GM21381 (cell line): ENCODE results near the gene TIGD1.
"Not testable (repeated sequence)": the region's sequence is repeated elsewhere in the genome, so short reads cannot be mapped to it uniquely, and the experiment has no call there.

Experiments used
- ATAC-seq: cut with Tn5 transposase; IDR thresholded peaks from one replicate; pipeline ENCODE4 v1.9.1; 2021; ENCODE audit warnings: mild to moderate bottlenecking, moderate library complexity; ENCODE audit not compliant: unreplicated experiment

Gene TIGD1

GRCh38 chr2:232540441-232541041 is 9.8 kb downstream of the TIGD1 start:
- no peak for ATAC-seq

- ATAC-seq = no peak
Measured at GRCh38 chr2:232539298-232540231, 10.8 kb downstream of the TIGD1 start, which contains the start of gene CHRNG. CHRNG (plus strand) TSS chr2:232539692; CDS start chr2:232539748, 56 bp downstream.

GRCh38 chr2:232538671-232539070 is 11.7 kb downstream of the TIGD1 start:
- no peak for ATAC-seq

- ATAC-seq = no peak
Measured at GRCh38 chr2:232537499-232537898, 12.9 kb downstream of the TIGD1 start.

GRCh38 chr2:232537079-232537478 is 13.3 kb downstream of the TIGD1 start:
- no peak for ATAC-seq

- ATAC-seq = no peak
Measured at GRCh38 chr2:232535761-232536530, 14.4 kb downstream of the TIGD1 start.

GRCh38 chr2:232534940-232535651 is 15.3 kb downstream of the TIGD1 start:
- ATAC-seq = no peak

GRCh38 chr2:232533944-232534710 is 16.2 kb downstream of the TIGD1 start:
- ATAC-seq = no peak

GRCh38 chr2:232532821-232533220 is 17.5 kb downstream of the TIGD1 start:
- ATAC-seq = not testable (repeated sequence)

GRCh38 chr2:232532419-232532818 is 17.9 kb downstream of the TIGD1 start:
- no peak for ATAC-seq

GRCh38 chr2:232530626-232531260 is 19.6 kb downstream of the TIGD1 start:
- ATAC-seq = no peak

- no peak for ATAC-seq
Measured at GRCh38 chr2:232529806-232530547, 20.4 kb downstream of the TIGD1 start.

GRCh38 chr2:232528746-232529460 is 21.5 kb downstream of the TIGD1 start:
- ATAC-seq = no peak

- ATAC-seq = no peak
Measured at GRCh38 chr2:232527905-232528470, 22.4 kb downstream of the TIGD1 start.

GRCh38 chr2:232526372-232526941 is 23.9 kb downstream of the TIGD1 start:
- ATAC-seq = no peak

GRCh38 chr2:232525791-232526371 is 24.5 kb downstream of the TIGD1 start, which contains the start of gene CHRND:
CHRND (plus strand) TSS chr2:232526160; CDS start chr2:232526216, 56 bp downstream.
- ATAC-seq = no peak

- no peak for ATAC-seq
Measured at GRCh38 chr2:232525199-232525598, 25.2 kb downstream of the TIGD1 start.
